Activated CD4-positive, CD25-positive, alpha-beta regulatory T cell treated with anti-CD3 and anti-CD28 coated beads, Interleukin-2, amount 50 U/mL, for 24 hours (primary cell): ENCODE measurements around the gene KIF27.
"Not testable (repeated sequence)": the region's sequence is repeated elsewhere in the genome, so short reads cannot be mapped to it uniquely, and the experiment has no call there.

Source experiments
- ATAC-seq, 2 donors: fragments of 150-1000 bp; cut with Tn5 transposase; one replicate each; pipeline ENCODE4 v1.10.0; 2021; ENCODE audit warnings: mild to moderate bottlenecking in 1 of 2, moderate library complexity in 1 of 2

KIF27 gene

DNA sequence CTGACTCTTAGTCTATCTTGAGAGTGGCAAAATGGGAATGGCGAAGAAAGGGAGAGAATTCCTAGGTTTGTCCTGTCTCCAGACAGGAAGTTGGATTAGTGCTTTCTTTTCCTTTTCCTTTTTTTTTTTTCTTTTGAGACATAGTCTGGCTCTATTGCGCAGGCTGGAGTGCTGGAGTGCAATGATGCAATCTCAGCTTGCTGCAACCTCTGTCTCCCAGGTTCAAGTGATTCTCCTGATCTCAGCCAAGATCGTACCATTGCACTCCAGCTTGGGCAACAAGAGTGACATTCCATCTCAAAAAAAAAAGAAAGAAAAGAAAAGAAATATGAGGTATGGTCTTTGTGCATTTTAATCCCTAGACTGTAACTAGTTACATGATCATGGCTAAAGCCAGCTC is 12.6 kb upstream of the KIF27 start:
- ATAC-seq, result no peak

GRCh38 chr9:83932851-83933250 is 11.6 kb upstream of the KIF27 start:
- no peak for ATAC-seq

DNA sequence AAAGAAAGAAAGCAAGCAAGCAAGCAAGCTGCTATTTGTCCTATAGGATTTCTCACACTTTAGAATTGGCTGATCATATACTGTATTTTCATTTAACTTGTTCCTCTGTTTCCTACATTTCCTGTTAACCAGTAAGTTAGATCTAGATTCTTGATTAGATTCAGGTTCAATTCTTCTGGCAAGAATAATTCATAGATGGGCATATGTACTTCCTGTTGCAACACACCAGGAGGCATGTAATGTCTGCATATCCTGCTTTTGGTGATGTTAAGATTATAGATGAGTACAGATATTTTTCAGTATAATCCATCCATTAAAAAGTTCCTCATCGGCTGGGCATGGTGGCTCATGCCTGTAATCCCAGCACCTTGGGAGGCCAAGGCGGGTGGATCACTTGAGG is 10.8 kb upstream of the KIF27 start:
- ATAC-seq, result no peak

- no peak for ATAC-seq
These were observed 9.6 kb upstream of the KIF27 start for GRCh38 chr9:83930881-83931280.

GRCh38 chr9:83927591-83927990 is 6.4 kb upstream of the KIF27 start:
- no peak for ATAC-seq

DNA sequence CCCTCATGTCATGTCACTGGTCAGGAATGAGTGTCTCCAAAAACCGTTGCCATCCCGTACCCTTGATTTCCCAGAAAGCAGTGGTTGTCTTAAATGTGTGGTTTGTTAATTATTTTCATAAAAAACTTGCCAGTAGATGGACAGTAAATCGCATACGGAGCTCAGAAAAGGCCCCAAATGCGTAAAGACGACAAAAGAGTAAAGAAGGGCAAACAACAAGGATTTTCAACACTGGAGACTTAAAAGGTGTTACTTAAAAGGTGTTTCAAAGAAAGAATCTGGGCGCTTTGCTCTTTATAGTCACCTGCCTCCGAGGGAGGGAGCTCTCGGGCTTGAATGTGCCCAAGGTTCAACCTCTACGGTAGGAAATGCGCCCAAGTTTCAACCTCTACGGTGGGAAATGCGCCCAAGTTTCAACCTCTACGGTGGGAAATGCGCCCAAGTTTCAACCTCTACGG is 734 bp downstream of the KIF27 start:
- peak; percentile 14 to 15 for ATAC-seq

GRCh38 chr9:83919111-83919510 is 2.1 kb downstream of the KIF27 start:
- no peak for ATAC-seq

DNA sequence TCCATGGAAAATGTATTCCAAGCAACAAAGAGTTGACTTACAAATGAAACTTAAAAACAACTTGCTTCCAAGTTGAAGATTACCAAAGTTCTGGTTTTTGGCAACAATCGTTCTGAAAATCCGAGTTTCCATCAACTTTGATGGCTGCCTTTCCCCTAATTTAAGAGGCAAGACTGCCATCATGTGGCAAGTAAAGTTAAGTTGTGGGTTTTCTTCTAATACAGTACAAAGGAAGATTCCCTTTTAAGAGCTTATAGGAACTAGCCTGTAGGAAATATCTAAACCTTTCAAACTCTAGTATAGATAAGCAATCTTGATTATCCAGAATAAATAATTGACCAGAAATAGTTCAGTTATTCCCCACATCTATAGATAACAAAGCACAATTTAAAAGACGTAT is 9.0 kb downstream of the KIF27 start:
- peak in 1 of 2 donors; percentile 43 for ATAC-seq

DNA sequence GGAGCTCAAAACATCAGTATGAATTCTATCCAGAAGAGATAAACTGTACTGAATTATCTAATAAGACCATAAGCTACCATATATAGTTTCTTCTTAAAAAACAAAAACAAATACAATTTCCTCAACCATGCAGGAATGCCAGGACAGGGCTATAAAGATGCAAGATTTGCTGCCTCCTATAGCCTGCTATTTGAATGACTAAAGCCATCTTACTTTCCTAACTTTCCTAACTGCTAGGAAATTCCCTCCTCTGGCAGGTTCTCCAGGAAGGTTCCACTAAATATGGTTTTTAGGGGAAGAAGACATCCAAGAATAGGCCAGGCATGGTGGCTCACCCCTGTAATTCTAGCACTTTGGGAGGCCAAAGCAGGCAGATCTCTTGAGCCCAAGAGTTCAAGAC is 15.1 kb downstream of the KIF27 start:
- ATAC-seq, result no peak

- ATAC-seq, result not testable (repeated sequence)
These were observed 20.6 kb downstream of the KIF27 start for GRCh38 chr9:83900615-83901014.

GRCh38 chr9:83894301-83894700 is 26.9 kb downstream of the KIF27 start:
- ATAC-seq, result not testable (repeated sequence)

DNA sequence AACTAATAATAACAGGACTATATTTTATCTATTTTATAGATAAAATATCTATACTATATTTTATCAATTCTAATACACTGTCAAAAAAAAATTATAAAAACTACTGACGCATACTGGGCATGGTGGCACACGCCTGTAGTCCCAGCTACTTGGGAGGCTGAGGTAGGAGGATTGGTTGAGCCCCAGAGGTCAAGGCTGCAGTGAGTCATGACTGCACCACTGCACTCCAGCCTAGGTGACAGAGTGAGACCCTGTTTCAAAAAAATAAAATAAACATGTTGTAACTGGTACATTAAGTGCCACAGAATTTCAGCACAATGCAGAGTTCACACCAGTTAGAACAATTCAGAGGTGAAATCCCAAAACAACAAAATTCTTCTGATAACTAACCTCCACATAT is 34.7 kb downstream of the KIF27 start:
- ATAC-seq, result not testable (repeated sequence)

DNA sequence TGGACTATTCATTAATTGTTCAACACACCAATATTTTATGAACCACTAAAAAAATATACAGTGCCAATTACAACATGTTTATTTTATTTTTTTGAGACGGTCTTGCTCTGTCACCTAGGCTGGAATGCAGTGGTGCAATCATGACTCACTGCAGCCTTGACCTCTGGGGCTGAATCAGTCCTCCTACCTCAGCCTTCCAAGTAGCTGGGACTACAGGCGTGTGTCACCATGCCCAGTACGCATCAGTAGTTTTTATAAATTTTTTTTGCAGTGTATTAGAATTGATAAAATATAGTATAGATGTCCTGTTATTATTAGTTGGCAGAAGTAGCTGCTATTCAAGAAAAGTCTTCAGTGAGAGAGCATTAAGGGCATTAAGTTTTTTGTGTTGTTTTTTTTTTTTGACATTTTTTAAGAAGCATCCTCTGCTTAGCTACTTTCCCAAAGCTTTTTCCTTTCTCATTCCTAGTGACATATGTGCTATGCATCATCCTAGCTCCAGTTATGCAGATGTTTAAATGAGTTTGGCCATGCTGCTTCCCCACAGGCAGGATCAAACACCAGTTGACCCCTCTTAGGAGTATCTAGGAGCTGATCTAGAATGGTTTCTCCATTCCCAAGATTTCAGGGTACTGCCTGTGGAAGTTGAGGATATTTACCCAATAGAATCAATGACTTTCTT is 35.5 kb downstream of the KIF27 start:
- ATAC-seq, result not testable (repeated sequence)

- ATAC-seq, result not testable (repeated sequence)
These were observed 39.4 kb downstream of the KIF27 start for GRCh38 chr9:83881687-83882408.

- not testable (repeated sequence) for ATAC-seq
These were observed 45.7 kb downstream of the KIF27 start for GRCh38 chr9:83875559-83875958.

GRCh38 chr9:83849895-83850294 is 71.3 kb downstream of the KIF27 start:
- ATAC-seq, result not testable (repeated sequence)

DNA sequence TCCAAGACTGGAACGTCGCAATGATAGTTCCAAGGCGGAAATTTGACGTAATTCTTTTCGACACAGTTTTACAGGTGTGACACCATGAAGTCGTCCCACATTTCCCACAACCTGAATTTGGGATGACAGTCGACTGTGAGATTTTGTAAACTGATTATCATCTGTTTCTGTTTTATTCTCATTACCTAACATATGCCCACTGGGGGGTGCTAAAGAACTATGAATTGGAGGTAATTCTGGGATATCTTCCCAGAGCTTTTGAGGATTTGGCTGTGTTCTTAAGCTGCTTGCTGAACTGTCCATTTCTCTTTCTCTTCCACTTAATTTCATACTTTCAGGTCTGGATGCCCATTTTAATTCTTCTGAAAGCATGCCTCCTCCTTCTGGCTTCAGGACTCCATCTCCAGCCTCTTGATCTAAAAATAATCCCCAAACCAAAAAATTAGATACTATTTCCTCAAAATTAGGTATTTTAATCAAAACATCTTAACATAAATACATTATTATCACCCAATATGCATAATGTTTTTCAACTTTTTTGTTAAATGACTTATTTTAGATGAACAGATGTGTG is 84.1 kb downstream of the KIF27 start:
- not testable (repeated sequence) for ATAC-seq

GRCh38 chr9:83830426-83831071 is 90.7 kb downstream of the KIF27 start:
- ATAC-seq, result not testable (repeated sequence)

DNA sequence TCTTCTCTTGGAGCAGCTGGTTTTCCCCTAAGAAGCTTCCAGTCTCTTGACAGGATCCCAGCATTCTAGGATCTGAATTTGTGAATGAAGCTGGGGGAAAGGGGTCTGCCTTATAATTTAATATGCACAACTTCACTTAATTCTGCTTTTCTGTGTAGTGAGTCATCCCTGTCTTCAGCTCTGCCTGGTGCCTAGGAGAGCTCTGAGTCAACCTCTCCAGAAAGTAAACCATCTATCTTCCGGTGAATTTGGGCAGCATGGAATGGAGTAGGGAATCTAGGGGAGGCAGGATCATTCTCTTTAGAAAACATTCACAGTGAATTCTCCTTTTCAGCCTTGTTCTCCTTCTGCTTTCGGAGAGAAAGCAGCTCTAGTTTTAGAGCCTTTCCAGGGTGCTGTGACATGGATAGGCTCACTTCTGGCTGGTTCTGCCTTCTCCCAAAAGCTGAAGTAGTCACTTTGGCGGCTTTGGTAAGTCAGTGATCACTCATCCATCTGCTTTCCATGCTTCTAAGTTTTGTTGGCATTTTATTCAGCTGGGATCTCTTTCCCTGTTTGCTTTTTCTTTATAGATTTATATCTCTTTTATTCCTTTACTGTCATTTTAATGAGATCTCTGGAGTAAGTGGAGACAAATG is 96.1 kb downstream of the KIF27 start:
- not testable (repeated sequence) for ATAC-seq

GRCh38 chr9:83817356-83818278 is 103.6 kb downstream of the KIF27 start, which contains the start of gene GKAP1:
GKAP1 (minus strand) TSS chr9:83817769; CDS start chr9:83806517, 11,252 bp downstream.
- peak; percentile 82 to 83 for ATAC-seq

DNA sequence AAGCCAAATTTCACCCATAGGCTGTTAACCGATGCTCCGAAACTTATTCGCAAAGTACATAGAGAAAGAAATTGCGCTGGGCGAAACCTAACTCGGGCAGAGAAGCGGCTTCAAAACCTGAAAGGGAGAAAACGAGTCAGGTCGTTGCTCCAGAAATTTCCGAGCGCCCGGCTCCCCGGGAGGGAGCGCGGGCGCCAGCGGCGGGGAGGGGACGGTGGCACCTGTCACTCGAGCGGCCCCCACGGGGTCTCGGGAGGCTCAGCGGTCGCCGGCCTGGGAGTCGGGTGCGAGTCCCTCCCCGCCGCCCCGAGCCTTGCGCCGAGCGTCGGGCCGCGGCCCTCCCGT is 104.2 kb downstream of the KIF27 start:
- ATAC-seq, result not testable (repeated sequence)

DNA sequence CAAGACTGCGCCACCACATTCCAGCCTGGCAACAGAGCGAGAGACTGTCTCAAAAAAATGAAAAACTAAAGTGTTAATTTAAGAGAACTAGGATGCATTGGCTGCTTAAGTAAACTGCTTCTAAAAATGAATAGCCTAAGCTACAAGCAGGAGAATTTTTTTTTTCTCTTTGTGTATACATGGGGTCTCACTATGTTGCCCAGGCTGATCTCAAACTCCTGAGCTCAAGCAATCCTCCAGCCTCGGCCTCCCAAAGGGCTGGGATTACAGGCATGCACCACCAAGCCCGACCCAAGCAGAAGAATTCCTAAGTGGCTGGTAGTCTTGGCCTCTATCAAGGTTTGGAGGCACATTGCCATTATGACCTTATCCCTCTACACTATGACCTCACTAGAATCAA is 106.1 kb downstream of the KIF27 start:
- ATAC-seq, result not testable (repeated sequence)
